NCI-H2107 (cell line): ENCODE results near the gene SEC31B.
A peak's percentile ranks its signal among the peaks of the same experiment; 100 is the strongest.

Source experiments
- DNase-seq: peaks from one replicate; lab custom pipeline; 2025; lab: John Stamatoyannopoulos, UW

SEC31B gene

DNA sequence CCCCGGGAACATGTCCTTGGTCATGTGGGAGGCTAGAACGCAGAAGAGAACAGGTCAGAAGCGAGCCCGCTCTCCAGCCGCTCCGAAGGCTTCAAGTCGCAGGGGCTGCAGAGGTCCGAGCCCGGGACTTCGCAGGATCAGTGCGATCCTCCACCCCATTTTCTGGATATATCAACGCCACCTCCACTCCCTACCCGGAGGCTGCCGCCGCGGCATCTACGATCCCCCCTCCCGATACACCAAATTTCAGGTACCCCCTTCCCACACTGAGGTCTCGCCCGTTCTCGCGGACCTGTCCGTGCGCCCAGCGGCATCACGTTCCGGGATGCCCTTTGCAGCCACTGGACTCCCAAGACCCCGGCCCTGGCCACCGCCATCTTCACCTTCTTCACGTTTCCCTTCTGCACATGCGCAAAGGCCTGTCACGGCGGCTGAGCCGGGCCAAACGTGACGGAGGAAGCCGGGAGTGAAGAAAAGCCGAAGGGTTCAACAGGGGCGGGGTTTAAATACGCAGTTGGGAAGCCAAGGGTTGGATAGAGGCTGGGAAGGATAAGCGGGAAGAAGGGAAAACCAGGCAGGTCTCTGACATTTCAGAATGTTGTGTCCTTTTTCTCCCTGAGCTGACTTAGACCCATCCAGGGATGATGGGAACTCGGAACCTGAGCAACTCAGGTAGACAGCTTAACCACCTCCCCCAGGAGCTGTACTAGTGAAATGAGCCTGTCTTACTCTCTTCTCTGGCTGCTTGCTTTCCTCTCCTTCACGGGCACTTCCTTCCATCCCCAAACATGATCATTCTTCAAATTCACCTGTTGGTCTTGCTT is 10.0 kb upstream of the SEC31B start, which contains the start of gene NDUFB8:
Gene NDUFB8, minus strand, starts transcription at position 397 of the 824 bp plus-strand sequence. Its CDS starts 20 bp downstream, at position 377.
- peak; percentile 51 for DNase-seq

DNA sequence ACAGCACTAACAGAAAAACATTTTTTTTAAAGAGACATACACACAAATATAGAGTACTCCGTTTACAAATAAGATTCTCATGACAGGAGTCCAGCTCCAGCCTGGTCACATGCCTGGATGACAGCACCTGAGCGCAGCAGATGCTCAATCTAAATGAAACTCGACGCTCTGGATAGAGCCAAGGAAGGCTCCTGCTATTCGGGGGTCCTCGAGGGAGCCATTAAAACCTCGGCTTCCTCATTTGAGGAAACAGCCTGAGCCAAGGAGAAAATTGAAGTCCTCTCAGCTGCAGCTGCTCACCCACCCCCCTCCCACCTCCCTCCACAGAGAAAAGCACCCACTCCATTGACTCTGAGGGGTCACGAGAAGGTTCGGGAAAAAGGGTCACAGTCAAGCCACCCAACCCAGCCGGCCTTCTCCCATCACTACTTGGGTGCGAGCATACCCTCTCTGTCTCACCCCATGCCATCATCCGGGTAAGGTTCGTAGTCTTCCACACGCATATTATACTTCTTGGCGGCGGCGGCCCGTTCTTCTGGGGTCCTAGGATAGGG is 9.3 kb upstream of the SEC31B start:
- no peak for DNase-seq

DNA sequence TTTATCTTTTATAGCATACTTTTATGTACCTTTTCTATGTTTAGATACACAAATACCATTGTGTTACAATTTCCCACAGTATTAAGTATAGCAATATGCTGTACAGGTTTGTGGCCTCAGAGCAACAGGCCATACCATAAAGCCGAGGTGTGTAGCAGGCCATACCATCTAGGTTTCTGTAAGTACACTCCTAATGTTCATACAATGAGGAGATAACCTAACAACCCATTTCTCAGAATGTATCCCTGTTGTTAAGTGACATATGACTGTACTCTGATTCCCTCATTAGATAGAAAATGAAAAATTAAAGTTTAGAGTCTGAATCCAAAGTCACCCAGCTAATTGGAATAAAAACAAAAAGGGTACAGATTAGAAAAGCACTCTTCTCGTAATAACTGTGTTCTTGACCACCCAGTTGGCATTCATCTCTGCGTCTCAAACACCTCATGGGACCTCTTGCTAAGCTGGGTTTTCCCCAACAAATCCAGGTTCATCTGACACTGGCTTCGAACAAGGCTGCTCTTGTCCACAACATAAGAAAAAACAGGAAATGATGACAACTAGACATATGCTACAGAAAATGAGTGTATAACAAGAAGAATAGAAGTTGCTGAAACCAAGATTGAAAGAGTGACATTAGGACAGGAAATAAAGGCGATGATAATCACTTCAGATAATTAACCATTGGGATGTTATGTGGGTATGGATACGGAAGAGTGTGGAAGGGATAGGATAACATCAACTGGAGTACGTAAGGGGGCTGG is 8.6 kb upstream of the SEC31B start:
- DNase-seq, result no peak

DNA sequence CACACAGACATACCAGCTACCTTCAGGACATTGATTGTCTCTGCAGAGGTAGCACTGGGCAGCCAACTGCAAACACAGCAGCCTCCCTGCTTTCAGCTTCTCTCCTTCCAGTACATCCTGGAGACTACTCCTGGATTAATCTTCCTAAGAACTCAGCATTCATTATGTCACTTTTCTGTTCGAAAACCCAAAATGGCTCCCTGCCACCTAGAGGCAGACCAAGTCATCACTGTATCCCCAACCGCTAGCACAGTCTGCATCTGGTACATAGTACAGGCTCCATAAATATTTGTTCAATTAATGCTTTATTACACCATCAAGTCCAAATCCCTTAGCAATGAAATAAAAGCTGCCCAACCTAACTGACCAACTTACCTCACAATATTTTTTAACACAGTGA is 5.0 kb upstream of the SEC31B start:
- DNase-seq, result no peak

DNA sequence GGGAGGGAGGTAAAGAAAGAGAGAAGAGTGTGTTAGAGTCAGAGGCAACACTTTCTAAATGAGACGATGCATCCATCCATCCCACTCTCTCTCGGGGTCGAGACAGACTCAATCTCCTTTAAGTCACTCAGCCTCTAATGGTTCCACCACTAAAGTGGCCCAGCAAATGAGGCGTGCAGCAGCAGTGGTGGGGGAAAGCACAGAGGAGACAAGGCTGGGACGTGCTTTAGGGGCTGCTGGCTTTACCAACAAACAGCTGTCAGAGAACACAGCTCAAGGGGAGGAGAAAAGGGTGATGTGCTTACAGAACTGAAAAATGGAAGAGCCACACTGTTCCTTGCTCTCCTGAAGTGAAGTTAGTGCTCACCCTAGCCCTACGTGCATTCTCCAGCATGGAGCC is 4.5 kb upstream of the SEC31B start:
- no peak for DNase-seq

DNA sequence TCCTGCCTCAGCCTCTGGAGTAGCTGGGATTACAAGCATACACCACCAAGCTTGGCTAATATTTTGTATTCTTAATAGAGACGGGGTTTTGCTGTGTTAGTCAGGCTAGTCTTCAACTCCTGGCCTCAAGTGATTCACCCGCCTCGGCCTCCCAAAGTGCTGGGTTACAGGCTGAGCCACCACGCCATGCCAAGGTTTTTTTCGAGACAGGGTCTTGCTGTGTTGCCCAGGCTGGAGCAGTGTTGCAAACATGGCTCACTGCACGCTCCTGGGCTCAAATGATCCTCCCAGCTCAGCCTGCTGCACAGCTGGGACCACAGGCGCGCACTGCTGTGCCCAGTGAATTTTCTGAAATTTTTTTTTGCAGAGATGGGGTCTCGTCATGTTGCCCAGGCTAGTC is 3.3 kb upstream of the SEC31B start:
- DNase-seq, result no peak

DNA sequence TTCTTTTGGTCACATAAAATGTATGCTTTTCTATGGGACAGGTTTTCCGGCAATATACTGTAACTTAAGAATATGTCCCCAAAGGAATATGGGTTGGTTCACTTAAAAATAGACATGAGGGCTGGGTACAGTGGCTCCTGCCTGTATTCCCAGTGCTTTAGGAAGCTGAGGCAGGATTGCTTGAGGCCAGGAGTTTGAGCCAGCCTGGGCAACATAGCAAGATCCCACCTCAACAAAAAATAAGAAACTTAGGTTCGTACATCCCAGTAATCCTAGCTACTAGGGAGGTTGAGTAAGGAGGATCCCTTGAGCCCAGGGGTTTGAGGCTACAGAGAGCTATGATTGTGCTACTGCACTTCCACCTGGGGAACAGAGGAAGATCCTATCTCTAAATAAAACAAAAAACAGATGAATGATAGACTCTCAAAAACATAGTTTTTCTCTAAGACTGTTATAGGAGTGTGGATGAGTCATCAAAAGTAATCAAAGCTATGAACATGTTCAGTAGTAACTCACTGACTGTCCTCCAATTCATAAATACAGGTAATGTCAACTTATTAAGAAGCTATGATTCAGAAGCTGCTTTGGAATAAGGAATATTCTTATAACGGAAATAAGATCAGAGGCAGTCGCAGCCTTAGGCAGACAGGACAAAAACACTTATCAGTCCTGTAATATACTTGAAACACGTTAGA is 2.6 kb upstream of the SEC31B start:
- DNase-seq, result no peak

DNA sequence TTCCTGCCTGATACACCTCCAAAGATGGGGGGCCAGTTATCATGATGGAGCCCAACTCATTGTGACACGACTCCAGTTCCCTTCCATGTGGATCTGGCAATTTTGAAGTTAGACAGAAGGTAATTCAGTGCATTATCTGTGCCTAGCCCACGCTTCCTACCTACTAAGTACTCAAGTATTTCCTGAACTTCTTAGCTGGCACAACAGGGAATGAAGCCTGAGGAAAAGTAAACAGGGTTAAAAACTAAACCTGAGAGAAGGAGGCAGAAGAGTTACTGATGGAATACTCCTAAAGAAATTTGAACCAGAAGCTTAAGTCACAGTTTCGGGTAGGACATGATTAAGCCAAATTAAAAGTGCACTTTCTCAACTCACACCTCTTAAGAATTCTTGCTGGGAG is 1.1 kb upstream of the SEC31B start:
- no peak for DNase-seq

DNA sequence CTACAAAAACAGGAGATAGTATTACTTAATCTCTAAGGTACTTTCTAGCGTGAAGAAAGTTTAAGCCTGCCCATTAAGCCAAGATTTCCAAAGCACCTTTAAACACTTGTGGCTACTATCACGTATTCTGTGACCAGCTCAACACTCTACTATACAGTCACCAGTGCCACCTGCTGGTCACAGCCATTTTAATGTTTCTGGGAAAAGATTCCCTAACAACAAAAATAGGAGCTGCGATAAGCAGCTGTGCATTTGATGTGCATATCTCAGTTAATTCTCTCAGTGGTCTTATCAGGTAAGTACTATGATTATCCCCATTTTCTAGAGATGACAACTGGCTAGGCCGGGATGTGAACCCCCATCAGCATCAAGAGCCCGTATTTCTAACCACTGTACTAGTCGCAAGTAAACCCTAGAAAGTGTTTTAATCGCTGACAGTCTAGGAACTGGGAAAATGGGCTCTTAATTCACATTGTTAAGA is 860 bp downstream of the SEC31B start:
- DNase-seq, result peak; percentile 5

DNA sequence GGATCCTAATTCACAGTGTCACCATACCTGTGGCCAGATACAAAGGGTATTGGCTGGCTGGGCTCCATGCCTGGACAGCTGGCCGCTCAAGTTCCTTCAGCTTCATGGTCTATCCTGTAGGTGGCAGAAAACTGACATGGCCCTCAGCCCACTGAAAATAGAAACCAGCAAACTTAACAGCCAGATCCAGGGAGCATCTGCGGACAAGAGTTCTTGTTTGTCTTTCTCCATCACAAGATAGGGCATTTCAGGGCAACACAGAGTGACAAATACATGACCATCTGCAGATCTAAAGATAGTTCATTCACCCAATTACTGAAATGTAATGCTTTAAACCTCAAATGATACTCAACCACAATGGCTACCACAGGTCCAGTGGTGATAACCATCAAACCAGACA is 2.8 kb downstream of the SEC31B start:
- no peak for DNase-seq

DNA sequence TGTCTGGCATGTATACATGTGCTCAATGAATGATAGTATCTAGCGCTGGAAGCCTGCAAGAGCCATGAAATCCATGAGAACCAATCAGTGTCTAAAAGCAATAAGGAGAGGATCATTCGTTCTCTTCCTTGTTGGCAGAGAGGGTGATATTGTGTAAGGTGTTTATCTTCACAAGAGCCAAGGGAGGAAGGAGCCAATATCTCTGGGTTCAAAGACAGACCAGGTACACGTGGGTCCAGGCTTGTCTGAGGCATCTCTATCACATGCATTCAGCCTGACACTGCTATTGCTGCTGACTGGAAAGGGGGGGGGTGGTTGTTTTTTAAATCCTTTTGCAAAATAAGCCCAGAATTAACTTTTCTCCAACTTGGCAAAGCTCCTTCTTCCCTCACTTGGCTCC is 4.0 kb downstream of the SEC31B start:
- no peak for DNase-seq

DNA sequence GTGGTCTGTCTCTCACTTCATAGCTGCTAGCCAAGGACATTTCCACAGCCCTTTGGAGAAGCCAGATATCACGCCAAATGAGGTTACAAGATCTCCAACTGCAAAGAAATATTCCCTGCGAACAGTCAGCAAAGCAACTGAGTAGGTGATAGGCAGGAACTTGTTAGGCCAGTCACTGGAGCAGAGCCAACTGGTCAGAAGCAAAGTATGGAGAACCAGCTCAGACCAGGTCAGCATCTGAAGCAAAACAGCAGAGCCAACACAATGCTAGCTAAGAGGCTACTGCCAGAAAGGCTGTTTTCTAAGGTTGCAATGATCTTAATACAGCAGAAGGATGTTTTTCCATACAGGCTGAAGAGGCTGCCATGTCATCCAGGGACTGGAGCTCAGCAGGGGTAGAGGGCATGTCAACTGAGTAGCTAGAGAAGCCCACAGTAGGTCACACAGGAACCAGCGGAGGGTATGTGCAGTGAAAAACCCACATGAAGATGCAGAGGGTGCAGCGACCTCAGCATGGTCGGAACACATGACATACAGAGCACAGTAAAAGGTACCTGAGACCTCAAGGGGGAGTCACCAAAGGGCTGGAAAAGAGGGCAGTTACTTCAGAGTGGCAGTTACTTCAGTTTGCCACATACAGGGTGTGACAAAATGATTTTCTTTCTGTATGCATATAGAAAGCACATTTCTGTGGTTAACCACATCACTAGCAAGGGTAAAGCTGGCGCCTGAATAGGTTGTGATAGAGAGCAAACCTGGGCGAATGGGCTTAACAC is 8.9 kb downstream of the SEC31B start:
- no peak for DNase-seq

DNA sequence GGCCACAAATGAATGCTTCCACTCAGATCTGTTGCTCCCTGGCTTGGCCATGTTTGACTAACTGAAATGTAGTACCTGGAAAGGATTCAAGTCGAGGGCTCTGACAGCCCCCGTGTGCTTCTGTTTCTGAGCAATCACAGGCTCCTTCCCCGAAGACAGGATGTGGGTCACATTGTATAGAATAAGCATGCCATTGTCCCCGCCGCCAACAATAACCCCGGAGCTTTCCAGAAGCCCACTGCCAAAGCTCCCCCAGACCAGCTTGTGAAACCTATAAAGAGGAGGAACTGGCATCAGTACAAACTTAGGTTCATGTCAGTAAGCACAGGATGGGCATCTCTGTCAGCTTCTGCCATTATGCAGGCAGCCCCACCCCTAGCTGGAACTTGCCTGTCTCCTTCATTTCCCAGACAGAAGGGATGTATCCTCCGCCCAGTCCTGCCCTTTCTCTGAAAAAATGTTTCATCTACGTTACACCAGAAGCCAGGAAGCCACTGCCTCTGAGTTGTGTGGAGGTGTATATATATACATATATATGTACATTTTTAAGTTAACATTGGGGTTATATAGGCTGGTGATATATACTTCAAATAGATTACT is 10.3 kb downstream of the SEC31B start:
- DNase-seq, result no peak

DNA sequence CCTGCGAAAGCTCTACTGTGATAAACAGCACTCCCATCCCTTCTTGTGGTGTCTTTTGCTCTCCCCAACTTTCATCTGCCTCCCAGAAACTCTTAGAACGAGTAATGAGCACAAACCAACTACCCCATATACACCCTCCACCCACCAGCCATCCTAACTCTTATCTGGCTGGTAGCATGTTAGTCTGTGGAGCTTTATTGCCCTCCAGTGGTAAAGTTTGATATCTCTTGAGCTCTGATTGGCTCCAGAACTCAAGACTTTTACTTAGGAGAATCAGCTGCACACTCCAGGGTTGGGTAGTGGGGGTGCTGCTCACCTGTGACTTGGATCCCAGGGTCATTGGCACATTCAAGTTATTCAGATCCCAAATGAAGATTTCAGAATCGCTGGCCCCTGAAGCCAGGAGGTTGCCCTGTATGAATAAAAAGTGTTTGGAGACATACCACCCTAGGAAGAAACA is 10.9 kb downstream of the SEC31B start:
- DNase-seq, result peak; percentile 13

DNA sequence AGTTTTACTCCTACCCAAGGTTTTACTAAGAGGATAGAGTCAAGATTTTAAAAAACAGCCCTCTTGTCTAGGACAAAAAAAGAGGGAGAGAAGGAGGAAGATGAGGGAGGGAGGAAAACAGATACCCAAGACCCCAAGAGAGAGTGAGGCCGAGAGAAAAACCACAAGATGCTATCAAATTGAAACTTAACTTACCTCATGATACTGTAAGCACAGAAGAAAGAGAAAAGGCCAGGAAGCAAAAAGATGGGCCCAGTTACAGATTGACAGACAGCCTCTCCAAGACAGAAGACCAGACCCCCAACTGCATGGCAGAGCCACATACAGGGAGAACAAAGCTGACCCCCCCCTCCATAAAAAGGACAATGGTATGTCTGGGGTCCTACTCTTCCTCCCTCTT is 11.4 kb downstream of the SEC31B start:
- DNase-seq, result no peak

DNA sequence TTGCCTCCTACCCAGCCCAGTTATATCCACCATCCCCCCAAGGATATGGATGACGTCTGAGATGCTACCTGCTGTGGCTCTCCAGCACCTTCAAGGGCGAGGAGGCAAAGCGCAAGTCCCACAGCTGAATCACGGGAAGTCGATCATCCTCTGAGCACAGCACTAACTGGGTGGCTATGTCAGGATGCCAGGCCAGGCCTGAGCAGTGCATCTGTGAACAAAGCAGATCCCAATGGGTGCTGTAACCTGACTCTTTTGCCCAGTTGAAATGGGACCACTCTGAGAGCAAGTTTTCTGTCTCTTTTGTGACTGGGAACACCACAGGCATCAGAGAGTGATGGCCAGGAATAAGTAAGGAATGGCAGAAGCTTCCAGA is 12.3 kb downstream of the SEC31B start:
- no peak for DNase-seq

DNA sequence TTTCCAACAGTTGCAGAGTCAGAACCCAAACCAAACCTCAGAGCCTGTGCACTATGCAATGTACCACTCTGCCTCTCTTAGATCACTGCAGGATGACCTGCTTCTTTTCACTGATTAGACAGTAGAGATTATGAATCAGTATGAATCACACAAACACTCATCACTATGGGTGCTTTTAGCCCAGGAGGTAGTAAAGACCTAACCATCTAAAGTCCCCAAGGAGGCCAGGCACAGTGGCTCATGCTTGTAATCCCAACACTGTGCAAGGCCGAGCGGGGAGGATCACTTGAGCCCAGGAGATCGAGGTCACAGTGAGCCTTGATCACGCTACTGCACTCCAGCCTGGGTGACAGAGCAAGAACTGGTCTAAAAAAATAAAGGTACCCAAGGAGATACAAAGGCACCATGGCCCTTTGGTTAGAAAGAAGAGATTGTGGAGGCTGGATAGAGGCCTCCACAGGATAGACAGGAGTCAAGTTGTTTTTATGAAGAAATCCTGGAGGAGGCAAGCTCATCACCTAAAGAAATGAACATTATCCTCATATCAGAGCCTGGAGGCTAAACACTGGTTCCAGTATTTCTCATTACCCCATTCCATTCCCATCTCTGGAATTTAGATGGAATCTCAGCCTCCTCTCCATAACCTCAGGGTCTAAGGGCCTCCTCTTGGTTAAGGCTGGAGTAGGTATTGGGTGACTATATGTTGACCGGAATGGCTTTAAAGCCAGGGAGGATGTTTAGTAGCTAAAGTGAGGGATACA is 12.9 kb downstream of the SEC31B start:
- DNase-seq, result no peak

DNA sequence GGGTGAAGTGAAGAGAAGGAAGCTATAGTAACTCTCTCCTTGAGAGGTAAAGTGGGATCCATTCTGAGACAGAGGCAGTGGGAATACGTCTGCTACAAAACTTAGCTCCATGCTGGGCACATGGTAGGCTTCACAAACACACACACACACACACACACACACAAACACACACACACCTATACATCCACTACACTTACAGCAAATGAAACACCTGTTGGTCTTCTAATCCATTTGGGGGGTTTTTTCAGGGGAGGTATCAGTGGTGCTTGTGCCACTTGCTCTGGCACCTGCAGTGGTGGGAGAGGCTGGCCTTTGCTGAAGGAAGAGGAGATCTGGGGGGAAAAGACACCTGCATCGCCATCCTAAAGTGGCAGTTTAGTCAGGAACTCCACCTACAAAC is 14.5 kb downstream of the SEC31B start:
- no peak for DNase-seq

DNA sequence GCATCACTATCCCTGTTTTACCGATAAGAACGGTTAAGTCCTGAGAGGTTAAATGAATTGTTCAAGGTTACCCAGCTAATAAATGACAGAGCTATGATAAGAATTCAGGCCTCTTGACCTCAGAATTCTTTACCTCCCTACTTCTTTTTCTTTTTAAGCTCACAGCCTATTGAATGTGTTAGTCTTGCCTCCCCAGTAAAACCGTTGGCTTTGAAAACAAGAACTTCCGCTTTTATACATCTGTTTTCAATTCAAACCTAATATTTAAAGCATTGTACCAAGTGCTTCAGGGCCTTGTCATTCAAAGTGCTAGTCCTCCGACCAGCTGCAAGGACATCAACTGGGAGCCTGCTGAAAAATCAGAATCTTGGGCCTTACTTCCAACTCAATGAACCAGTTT is 15.6 kb downstream of the SEC31B start:
- DNase-seq, result no peak

DNA sequence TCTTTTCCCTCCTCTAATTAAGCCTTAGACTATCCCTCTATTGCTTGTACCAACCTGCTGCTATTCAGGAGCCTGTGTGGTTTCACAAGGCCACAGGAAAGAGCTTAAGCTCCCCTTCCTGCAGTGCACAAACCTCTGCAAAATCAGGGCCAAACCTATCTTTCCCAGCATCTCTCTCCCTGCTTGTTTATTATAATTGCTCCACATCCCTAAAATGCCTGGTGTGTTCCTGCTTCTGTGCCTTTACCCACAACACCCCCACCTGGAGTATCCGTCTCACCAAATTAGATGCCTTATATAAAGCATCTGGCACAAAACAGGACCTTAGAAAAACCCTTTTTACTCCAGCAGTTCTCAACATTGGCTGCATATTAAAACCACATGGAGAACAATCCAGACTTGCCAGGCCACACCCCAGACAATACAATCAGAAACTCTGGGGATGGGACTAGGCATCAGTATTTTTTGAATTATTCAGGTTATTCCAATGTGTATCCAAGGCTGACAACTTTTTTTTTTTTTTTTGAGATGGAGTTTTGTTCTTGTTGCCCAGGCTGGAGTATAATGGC is 16.7 kb downstream of the SEC31B start:
- DNase-seq, result no peak
